K562 (cell line): ENCODE data around the gene GAL. TPM values are rescaled to one million over a fixed set of nuclear protein-coding genes. Genes with fewer than 3 reads are reported as not detected.

ENCODE experiments used
- CC2D1A ChIP-seq: fragments of 450-650 bp; IDR thresholded peaks from 2 replicates; pipeline ENCODE4 v1.6.1; 2017; ENCODE audit warnings: mild to moderate bottlenecking
- HDAC8 ChIP-seq: fragments of 450-650 bp; IDR thresholded peaks from 2 replicates; pipeline ENCODE4 v1.6.1; 2016; ENCODE audit warnings: mild to moderate bottlenecking, missing genetic modification characterization, moderate library complexity, missing compliant biosample characterization
- HMG20A ChIP-seq: fragments of 450-650 bp; formaldehyde crosslinking; conservative IDR thresholded peaks from 2 replicates; pipeline ENCODE4 v1.4.0; 2020; ENCODE audit warnings: mild to moderate bottlenecking, mixed read lengths
- KAT8 ChIP-seq: fragments of 450-650 bp; IDR thresholded peaks from 2 replicates; pipeline ENCODE4 v1.6.1; 2016; ENCODE audit warnings: low read depth, mild to moderate bottlenecking
- NFE2 ChIP-seq: IDR thresholded peaks from 2 replicates; pipeline ENCODE4 v1.6.1; 2014; ENCODE audit warnings: antibody characterized with exemption, low read depth
- NFXL1 ChIP-seq: fragments of 450-650 bp; formaldehyde crosslinking; IDR thresholded peaks from 2 replicates; pipeline ENCODE4 v1.4.0; 2021; ENCODE audit warnings: mild to moderate bottlenecking
- NONO ChIP-seq, 2 experiments: fragments of 200-400 bp in 1 of 2; fragments of 450-650 bp in 1 of 2; formaldehyde crosslinking in 1 of 2; IDR thresholded peaks; 2 replicates each; pipeline ENCODE4 v1.6.1; 2017; ENCODE audit warnings: low read depth in 2 of 2, mild to moderate bottlenecking in 2 of 2, moderate library complexity in 2 of 2, low read length in 1 of 2
- NR2C1 ChIP-seq, 2 experiments: fragments of 450-650 bp; IDR thresholded peaks; 2 replicates each; pipeline ENCODE4 v1.6.1; 2017; ENCODE audit warnings: mild to moderate bottlenecking in 2 of 2, antibody characterized with exemption in 1 of 2, inconsistent platforms in 1 of 2, missing compliant biosample characterization in 1 of 2, missing genetic modification characterization in 1 of 2
- PHF21A ChIP-seq: fragments of 450-650 bp; IDR thresholded peaks from 2 replicates; pipeline ENCODE4 v1.6.1; 2017; ENCODE audit warnings: low read depth, borderline replicate concordance
- RBM14 ChIP-seq: fragments of 200-400 bp; formaldehyde crosslinking; IDR thresholded peaks from 2 replicates; pipeline ENCODE4 v1.6.1; 2018; ENCODE audit warnings: low read depth, mild to moderate bottlenecking, low read length, moderate library complexity, borderline replicate concordance; ENCODE audit not compliant: insufficient read depth
- ZBTB7A ChIP-seq: IDR thresholded peaks from 2 replicates; pipeline ENCODE4 v1.6.1; 2011; ENCODE audit warnings: low read depth, mild to moderate bottlenecking, low read length, moderate library complexity, borderline replicate concordance; ENCODE audit not compliant: control insufficient read depth
- ZNF217 ChIP-seq: sonication (generic); formaldehyde crosslinking; IDR thresholded peaks from 2 replicates; pipeline ENCODE4 v1.8.0; 2022; ENCODE audit warnings: mild to moderate bottlenecking, missing genetic modification reagents
- polyA plus RNA-seq, 8 experiments: library from polyadenylated mRNA; depleted of rRNA in 4 of 8; stranded (reverse) in 5 of 8; unstranded in 3 of 8; fragments of >200 nt; fragmentation: Nextera tagmentation in 2 of 8; fragmentation: Illumina TruSeq in 1 of 8; extraction: Ambion mirVana in 2 of 8; extraction: Trizol in 1 of 8; gene quantifications; 2 replicates each; pipeline versions ENCODE4 v1.2.1 to v1.2.3, GENCODE V29; 2011 to 2014; ENCODE audit warnings: inconsistent platforms in 1 of 8, missing spikeins in 1 of 8
- total RNA-seq, 7 experiments: library from RNA; depleted of rRNA in 6 of 7; stranded (reverse); fragments of >200 nt in 6 of 7; fragmentation: Illumina TruSeq in 2 of 7; extraction: Trizol in 2 of 7; gene quantifications; 2 replicates each; pipeline versions ENCODE4 v1.2.1 to v1.2.3, GENCODE V29; 2011 to 2021; ENCODE audit warnings: low replicate concordance in 1 of 7
- TF ChIP-seq, protein P1 (sequence below): sonication (generic); formaldehyde crosslinking; IDR thresholded peaks from 2 replicates; pipeline ENCODE4 v1.8.0; 2022; ENCODE audit warnings: missing genetic modification reagents, mild to moderate bottlenecking, moderate library complexity, borderline replicate concordance
- TF ChIP-seq, protein P2 (sequence below): fragments of 450-650 bp; IDR thresholded peaks from 2 replicates; pipeline ENCODE4 v1.6.1; 2016; ENCODE audit warnings: mild to moderate bottlenecking
- TF ChIP-seq, protein P3 (sequence below): sonication (generic); formaldehyde crosslinking; IDR thresholded peaks from 2 replicates; pipeline ENCODE4 v1.8.0; 2022; ENCODE audit warnings: mild to moderate bottlenecking, missing genetic modification reagents, borderline replicate concordance
- TF ChIP-seq, protein P4 (sequence below): fragments of 250-450 bp; sonication (Bioruptor Pico); IDR thresholded peaks from 2 replicates; pipeline ENCODE4 v1.5.0; 2022; ENCODE audit warnings: mild to moderate bottlenecking
- TF ChIP-seq, protein P5 (sequence below), 2 experiments: IDR thresholded peaks; 2 replicates each; pipeline ENCODE4 v1.6.1; 2012; ENCODE audit warnings: improper control_type of control experiment in 2 of 2, low read depth in 2 of 2, low read length in 2 of 2, borderline replicate concordance in 1 of 2

GAL gene
- total and polyA plus RNA-seq, 9 of the 15 experiments (the other 6 are each of a cell fraction or from before 2014, with no cell fraction given), result 10.6 to 119 (median 36.3) TPM

DNA sequence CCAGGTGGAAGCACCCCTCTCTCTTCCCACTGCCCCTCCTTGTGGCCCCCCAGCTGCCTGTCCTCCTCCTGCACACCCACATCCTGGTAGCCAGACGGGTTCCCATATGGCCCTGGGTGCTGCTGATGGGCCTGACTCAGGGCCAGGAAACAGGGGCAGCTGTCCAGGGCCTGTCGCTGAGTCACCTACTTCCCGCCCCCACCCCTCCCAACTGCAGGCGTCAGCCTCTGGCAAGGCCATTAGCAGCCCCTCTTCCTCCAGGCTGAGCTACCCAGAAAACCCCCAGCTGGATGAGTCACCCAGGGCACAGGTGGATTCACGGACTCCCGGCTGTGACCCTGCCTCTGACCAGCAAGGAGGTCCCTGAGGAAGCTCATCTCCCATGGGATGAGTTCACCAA lies 6.9 kb upstream of the GAL start (continued):
- TF ChIP-seq, protein P1, sequence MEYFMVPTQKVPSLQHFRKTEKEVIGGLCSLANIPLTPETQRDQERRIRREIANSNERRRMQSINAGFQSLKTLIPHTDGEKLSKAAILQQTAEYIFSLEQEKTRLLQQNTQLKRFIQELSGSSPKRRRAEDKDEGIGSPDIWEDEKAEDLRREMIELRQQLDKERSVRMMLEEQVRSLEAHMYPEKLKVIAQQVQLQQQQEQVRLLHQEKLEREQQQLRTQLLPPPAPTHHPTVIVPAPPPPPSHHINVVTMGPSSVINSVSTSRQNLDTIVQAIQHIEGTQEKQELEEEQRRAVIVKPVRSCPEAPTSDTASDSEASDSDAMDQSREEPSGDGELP (CRISPR knock-in tag), result peak; percentile 55; the same call in 1 of the 2 replicates
- TF ChIP-seq CC2D1A (no peak), RBM14 (no peak), ZNF217 (no peak), KAT8 (no peak), PHF21A (0 out of 2 replicates have a peak, but pooled peaks have one; percentile 15), HMG20A (CRISPR knock-in tag) (no peak), NONO (IDR thresholded peaks at IDR 0.05; ENCODE audit: low read depth in 2 of 2, low read length in 1 of 2) (no peak), NFE2 (peak; percentile 76), NFXL1 (CRISPR knock-in tag) (no peak), HDAC8 (no peak), ZBTB7A (peak; percentile 90), NR2C1 (IDR thresholded peaks at IDR 0.05) (no peak), NR2C1 (tag; IDR thresholded peaks at IDR 0.05) (no peak)
- TF ChIP-seq, protein P2, sequence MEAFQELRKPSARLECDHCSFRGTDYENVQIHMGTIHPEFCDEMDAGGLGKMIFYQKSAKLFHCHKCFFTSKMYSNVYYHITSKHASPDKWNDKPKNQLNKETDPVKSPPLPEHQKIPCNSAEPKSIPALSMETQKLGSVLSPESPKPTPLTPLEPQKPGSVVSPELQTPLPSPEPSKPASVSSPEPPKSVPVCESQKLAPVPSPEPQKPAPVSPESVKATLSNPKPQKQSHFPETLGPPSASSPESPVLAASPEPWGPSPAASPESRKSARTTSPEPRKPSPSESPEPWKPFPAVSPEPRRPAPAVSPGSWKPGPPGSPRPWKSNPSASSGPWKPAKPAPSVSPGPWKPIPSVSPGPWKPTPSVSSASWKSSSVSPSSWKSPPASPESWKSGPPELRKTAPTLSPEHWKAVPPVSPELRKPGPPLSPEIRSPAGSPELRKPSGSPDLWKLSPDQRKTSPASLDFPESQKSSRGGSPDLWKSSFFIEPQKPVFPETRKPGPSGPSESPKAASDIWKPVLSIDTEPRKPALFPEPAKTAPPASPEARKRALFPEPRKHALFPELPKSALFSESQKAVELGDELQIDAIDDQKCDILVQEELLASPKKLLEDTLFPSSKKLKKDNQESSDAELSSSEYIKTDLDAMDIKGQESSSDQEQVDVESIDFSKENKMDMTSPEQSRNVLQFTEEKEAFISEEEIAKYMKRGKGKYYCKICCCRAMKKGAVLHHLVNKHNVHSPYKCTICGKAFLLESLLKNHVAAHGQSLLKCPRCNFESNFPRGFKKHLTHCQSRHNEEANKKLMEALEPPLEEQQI, result no peak
- TF ChIP-seq, protein P3, sequence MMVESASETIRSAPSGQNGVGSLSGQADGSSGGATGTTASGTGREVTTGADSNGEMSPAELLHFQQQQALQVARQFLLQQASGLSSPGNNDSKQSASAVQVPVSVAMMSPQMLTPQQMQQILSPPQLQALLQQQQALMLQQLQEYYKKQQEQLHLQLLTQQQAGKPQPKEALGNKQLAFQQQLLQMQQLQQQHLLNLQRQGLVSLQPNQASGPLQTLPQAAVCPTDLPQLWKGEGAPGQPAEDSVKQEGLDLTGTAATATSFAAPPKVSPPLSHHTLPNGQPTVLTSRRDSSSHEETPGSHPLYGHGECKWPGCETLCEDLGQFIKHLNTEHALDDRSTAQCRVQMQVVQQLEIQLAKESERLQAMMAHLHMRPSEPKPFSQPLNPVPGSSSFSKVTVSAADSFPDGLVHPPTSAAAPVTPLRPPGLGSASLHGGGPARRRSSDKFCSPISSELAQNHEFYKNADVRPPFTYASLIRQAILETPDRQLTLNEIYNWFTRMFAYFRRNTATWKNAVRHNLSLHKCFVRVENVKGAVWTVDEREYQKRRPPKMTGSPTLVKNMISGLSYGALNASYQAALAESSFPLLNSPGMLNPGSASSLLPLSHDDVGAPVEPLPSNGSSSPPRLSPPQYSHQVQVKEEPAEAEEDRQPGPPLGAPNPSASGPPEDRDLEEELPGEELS (CRISPR knock-in tag), result no peak
- TF ChIP-seq, protein P4, sequence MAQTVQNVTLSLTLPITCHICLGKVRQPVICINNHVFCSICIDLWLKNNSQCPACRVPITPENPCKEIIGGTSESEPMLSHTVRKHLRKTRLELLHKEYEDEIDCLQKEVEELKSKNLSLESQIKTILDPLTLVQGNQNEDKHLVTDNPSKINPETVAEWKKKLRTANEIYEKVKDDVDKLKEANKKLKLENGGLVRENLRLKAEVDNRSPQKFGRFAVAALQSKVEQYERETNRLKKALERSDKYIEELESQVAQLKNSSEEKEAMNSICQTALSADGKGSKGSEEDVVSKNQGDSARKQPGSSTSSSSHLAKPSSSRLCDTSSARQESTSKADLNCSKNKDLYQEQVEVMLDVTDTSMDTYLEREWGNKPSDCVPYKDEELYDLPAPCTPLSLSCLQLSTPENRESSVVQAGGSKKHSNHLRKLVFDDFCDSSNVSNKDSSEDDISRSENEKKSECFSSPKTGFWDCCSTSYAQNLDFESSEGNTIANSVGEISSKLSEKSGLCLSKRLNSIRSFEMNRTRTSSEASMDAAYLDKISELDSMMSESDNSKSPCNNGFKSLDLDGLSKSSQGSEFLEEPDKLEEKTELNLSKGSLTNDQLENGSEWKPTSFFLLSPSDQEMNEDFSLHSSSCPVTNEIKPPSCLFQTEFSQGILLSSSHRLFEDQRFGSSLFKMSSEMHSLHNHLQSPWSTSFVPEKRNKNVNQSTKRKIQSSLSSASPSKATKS (CRISPR knock-in tag), result no peak
- TF ChIP-seq, protein P5, sequence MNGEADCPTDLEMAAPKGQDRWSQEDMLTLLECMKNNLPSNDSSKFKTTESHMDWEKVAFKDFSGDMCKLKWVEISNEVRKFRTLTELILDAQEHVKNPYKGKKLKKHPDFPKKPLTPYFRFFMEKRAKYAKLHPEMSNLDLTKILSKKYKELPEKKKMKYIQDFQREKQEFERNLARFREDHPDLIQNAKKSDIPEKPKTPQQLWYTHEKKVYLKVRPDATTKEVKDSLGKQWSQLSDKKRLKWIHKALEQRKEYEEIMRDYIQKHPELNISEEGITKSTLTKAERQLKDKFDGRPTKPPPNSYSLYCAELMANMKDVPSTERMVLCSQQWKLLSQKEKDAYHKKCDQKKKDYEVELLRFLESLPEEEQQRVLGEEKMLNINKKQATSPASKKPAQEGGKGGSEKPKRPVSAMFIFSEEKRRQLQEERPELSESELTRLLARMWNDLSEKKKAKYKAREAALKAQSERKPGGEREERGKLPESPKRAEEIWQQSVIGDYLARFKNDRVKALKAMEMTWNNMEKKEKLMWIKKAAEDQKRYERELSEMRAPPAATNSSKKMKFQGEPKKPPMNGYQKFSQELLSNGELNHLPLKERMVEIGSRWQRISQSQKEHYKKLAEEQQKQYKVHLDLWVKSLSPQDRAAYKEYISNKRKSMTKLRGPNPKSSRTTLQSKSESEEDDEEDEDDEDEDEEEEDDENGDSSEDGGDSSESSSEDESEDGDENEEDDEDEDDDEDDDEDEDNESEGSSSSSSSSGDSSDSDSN (IDR thresholded peaks at IDR 0.05; ENCODE audit: borderline replicate concordance in 1 of 2, low read depth in 2 of 2, low read length in 2 of 2), result no peak
